GM19372 (cell line): ENCODE data around the gene BNIP2.
"Not testable (repeated sequence)": the region's sequence is repeated elsewhere in the genome, so short reads cannot be mapped to it uniquely, and the experiment has no call there.

Source experiments
- ATAC-seq: cut with Tn5 transposase; IDR thresholded peaks from one replicate; pipeline ENCODE4 v1.9.1; 2021; ENCODE audit warnings: mild to moderate bottlenecking, low read depth, moderate library complexity; ENCODE audit not compliant: unreplicated experiment

The BNIP2 gene

GRCh38 chr15:59689626-59690236 is 611 bp upstream of the BNIP2 start:
- ATAC-seq = no peak

- peak; percentile 9 for ATAC-seq
These were observed 718 bp downstream of the BNIP2 start for GRCh38 chr15:59688423-59688781.

- no peak for ATAC-seq
These were observed 1.3 kb downstream of the BNIP2 start for GRCh38 chr15:59687836-59688235.

GRCh38 chr15:59686389-59686788 is 2.7 kb downstream of the BNIP2 start:
- no peak for ATAC-seq

- ATAC-seq = no peak
These were observed 3.3 kb downstream of the BNIP2 start for GRCh38 chr15:59685737-59686297.

GRCh38 chr15:59680870-59681269 is 8.2 kb downstream of the BNIP2 start:
- no peak for ATAC-seq

- no peak for ATAC-seq
These were observed 8.8 kb downstream of the BNIP2 start for GRCh38 chr15:59680346-59680745.

- ATAC-seq = no peak
These were observed 10.5 kb downstream of the BNIP2 start for GRCh38 chr15:59678620-59679019.

GRCh38 chr15:59678172-59678571 is 10.9 kb downstream of the BNIP2 start:
- ATAC-seq = no peak

GRCh38 chr15:59676565-59676964 is 12.6 kb downstream of the BNIP2 start:
- ATAC-seq = no peak

GRCh38 chr15:59674361-59674877 is 14.7 kb downstream of the BNIP2 start:
- ATAC-seq = no peak

GRCh38 chr15:59668556-59668955 is 20.6 kb downstream of the BNIP2 start:
- ATAC-seq = no peak

GRCh38 chr15:59662260-59662659 is 26.9 kb downstream of the BNIP2 start:
- ATAC-seq = no peak

GRCh38 chr15:59659366-59659765 is 29.8 kb downstream of the BNIP2 start:
- ATAC-seq = no peak

GRCh38 chr15:59657635-59658125 is 31.4 kb downstream of the BNIP2 start:
- ATAC-seq = no peak

GRCh38 chr15:59656897-59657634 is 32.1 kb downstream of the BNIP2 start, which contains the start of gene GTF2A2:
Gene GTF2A2 (minus strand): TSS chr15:59657515. CDS start chr15:59652277, 5,238 bp downstream.
- ATAC-seq = peak; percentile 99

- no peak for ATAC-seq
These were observed 35.1 kb downstream of the BNIP2 start for GRCh38 chr15:59654046-59654445.

GRCh38 chr15:59649603-59650002 is 39.5 kb downstream of the BNIP2 start:
- no peak for ATAC-seq

GRCh38 chr15:59647085-59647484 is 42.0 kb downstream of the BNIP2 start:
- ATAC-seq = no peak

- no peak for ATAC-seq
These were observed 42.8 kb downstream of the BNIP2 start for GRCh38 chr15:59646277-59646676.

- ATAC-seq = not testable (repeated sequence)
These were observed 43.3 kb downstream of the BNIP2 start for GRCh38 chr15:59645812-59646211.
